ENCODE measurements around the gene OR2M7. TPM values are rescaled to one million over a fixed set of nuclear protein-coding genes. Genes with fewer than 3 reads are reported as not detected.

Gene OR2M7
- total and polyA plus RNA-seq, 2 donors = not detected

GRCh38 chr1:248277876-248278275 lies 46.5 kb downstream of the OR2M7 start, which contains the start of gene OR2T33:
OR2T33 (minus strand) TSS chr1:248277976; CDS start chr1:248273814, 4,162 bp downstream.
- Histone ChIP-seq H3K4me1 (ENCODE audit: insufficient read depth) (no peaks in the 10 kb centered on the region), H3K27ac (ENCODE audit: low read depth) (no peak within 1 kb of the TSS), H3K4me3 (ENCODE audit: low read depth, low read length) (no peak within 1 kb of the TSS), H3K36me3 (ENCODE audit: insufficient read depth) (no peaks in the 10 kb centered on the region)
- WGBS = 45% methylated on average over 1 of the region's 1 CpG
- DNase-seq (ENCODE audit: extremely low spot score) = no peak

Other genes starting within 250 kb of the OR2M7 start
- not detected for gene OR2L13, start 229.4 kb downstream of the OR2M7 start, total RNA-seq
- 0.04 TPM for gene OR2L13, start 229.4 kb downstream of the OR2M7 start, polyA plus RNA-seq
- not detected for gene OR2M5, start 179.4 kb downstream of the OR2M7 start, total RNA-seq
- gene OR2M5, start 179.4 kb downstream of the OR2M7 start, polyA plus RNA-seq = not detected
- gene OR2M2, start 149.7 kb downstream of the OR2M7 start, total RNA-seq = not detected
- not detected for gene OR2M2, start 149.7 kb downstream of the OR2M7 start, polyA plus RNA-seq
- gene OR2M3, start 127.3 kb downstream of the OR2M7 start, total RNA-seq = not detected
- not detected for gene OR2M3, start 127.3 kb downstream of the OR2M7 start, polyA plus RNA-seq
- not detected for gene OR2M4, start 93.2 kb downstream of the OR2M7 start, total RNA-seq
- gene OR2M4, start 93.2 kb downstream of the OR2M7 start, polyA plus RNA-seq = not detected
- not detected for gene OR2T33, start 46.6 kb downstream of the OR2M7 start, total RNA-seq
- not detected for gene OR2T33, start 46.6 kb downstream of the OR2M7 start, polyA plus RNA-seq
- not detected for gene OR2T12, start 21.1 kb downstream of the OR2M7 start, total RNA-seq
- gene OR2T12, start 21.1 kb downstream of the OR2M7 start, polyA plus RNA-seq = not detected
- gene OR14C36, start 24.2 kb upstream of the OR2M7 start, total RNA-seq = not detected
- not detected for gene OR14C36, start 24.2 kb upstream of the OR2M7 start, polyA plus RNA-seq
- gene OR2T4, start 37.1 kb upstream of the OR2M7 start, total RNA-seq = not detected
- not detected for gene OR2T4, start 37.1 kb upstream of the OR2M7 start, polyA plus RNA-seq
- not detected for gene OR2T6, start 51.2 kb upstream of the OR2M7 start, total RNA-seq
- gene OR2T6, start 51.2 kb upstream of the OR2M7 start, polyA plus RNA-seq = not detected
- gene OR2T1, start 78.5 kb upstream of the OR2M7 start, total RNA-seq = not detected
- gene OR2T1, start 78.5 kb upstream of the OR2M7 start, polyA plus RNA-seq = not detected
- not detected for gene OR2T2, start 121.1 kb upstream of the OR2M7 start, total RNA-seq
- not detected for gene OR2T2, start 121.1 kb upstream of the OR2M7 start, polyA plus RNA-seq
- gene OR2T3, start 148.8 kb upstream of the OR2M7 start, total RNA-seq = not detected
- gene OR2T3, start 148.8 kb upstream of the OR2M7 start, polyA plus RNA-seq = not detected
- gene OR2T5, start 164.0 kb upstream of the OR2M7 start, total RNA-seq = not detected
- gene OR2T5, start 164.0 kb upstream of the OR2M7 start, polyA plus RNA-seq = not detected
- not detected for gene OR2G6, start 183.5 kb upstream of the OR2M7 start, total RNA-seq
- not detected for gene OR2G6, start 183.5 kb upstream of the OR2M7 start, polyA plus RNA-seq
- not detected for gene OR2T29, start 238.2 kb upstream of the OR2M7 start, total RNA-seq
- not detected for gene OR2T29, start 238.2 kb upstream of the OR2M7 start, polyA plus RNA-seq

Data from urinary bladder (tissue), 4 donors.